ENCODE measurements around the gene GCN1.
A peak's percentile ranks its signal among the peaks of the same experiment; 100 is the strongest.

GCN1 gene

DNA sequence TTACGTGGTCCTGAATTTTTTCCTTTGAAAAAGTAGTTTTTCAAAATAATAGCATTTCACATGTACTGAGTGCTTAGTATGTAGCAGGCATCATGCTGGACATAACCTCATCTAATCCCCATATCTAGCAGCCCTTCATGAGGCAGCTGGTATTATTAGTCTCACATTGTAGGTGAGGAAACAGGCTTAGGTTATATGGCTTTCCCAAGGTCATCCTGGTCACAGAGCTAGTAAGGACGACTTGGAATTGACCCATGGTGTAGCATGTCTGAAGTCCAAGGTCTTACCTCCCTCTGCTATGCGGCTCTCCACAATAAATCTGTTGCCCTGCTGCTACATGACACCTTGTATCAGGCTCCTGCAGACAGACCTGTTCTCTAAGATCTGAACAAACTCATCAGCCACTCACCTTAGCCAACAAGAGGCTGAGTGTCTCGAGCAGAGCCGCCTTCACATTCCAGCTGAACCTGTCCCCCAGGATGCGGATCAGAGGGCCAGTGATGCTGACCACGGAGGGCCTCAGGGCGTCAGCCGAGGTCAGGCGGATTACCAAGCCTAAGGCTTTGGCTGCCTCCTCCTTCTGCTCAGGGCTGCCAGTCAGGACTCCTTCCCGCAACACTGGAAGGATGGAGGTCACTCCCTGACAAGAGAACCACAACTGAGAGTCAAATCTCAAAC lies 58.3 kb downstream of the GCN1 start:
- no peak for DNase-seq

DNA sequence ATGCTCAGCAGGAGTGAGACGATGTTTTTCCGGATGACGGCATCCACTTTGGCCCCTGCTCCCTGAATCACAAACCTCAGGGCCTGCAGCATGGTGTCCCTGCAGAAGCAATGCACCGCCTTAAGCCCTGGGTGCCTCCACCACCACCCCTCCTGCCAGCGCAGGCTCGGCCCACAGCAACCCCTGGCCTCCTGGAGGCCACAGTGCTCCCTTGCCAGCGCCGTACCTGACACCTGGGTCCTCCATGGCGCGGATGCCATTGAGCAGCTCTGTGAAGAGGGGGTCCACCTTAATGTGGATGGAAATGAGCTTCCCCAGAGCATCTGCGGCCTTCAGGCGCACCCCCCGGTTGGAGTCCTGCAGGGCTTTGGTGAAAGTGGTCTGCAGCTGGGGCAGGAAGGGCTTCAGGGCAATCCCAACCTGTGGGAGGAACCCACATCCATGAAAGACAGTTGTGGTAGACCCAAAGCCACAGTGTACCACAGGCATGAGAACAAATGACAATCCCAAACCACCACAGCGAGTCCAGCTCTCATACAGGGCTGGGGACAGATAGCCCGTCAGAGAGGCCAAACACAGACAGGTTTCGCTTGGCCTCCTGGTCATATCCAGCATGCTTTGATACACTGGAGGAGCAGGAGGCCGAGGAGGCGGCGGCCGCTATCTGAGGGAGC lies 60.1 kb downstream of the GCN1 start:
- no peak for DNase-seq

DNA sequence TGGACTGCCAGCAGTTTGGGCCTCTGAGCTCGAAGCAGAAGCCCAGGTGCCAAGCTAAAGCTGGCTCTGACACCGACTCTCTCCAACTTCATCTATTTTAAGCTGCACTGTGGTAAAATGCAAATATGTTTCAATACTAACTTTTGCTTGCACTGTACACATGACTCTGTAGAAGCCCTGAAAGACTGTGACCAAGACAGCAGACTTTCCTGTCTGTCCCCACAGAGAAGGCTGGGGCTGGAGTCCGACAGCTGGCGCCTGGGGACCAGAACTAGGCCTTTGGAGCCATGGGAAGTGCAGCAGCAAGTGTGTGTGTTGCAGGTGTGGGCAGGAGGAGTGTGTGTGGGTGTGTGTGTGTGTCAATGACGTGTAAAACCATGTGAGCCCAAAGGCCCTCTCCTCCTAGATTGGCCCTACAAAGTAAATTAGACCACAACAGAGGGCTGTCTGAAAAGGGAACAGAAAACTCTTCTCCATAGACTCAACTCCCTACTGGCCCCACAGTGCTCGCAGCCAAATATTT lies 61.6 kb downstream of the GCN1 start:
- DNase-seq, result no peak

DNA sequence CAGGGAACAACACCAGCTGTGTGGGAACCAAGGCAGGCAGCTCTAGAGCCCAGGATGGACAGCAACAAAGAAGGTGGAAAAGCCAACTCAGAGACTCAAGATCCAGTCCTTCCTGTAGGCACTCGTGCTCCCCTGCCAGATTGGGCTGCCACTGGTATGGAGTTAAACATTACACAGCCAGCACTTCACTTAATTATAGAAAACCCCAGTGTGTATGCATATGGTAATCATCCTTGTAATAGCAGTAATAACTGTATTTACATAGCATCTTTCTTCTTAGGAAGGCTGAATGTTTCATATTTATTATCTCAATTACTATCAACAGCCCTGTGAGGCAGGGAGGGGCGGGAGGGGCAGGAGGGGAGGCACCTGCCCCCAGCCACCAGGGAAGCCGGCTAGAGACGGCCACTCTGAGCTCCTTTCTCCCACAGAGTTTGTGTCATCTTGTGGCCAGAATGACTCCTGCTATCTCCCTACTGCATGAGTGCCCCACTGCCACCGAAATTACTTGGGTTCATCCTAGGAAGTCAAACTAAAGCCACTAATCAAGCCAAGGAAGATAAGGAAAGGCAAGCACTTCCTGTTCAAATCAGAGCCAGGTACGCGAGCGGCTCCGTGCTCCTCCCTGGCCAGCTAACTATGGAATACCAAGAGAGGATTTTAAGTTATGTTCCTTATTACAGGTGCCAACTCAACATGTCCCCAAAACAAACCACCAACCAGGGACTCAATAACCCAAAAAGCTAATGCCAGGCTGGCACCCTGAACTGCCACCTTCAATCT lies 62.3 kb downstream of the GCN1 start:
- DNase-seq, result no peak

DNA sequence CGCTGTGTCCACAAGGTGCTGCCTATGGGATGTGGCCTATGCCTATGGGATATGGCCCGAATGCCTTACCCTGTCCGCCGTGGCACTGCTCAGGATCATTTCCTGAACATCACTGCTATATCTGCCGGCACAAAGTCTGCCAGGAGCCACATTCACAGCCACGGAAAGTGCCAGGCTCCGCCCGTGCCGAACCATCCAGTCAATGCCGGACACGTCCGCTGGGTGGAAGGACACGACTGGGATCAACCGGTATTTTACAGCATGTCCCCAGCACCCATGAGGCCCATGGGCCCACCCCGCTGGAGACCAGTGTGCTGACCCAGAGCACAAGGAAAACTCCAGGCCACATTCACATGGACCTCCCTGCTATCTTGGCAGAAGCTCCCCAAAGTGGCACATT lies 63.4 kb downstream of the GCN1 start:
- no peak for DNase-seq

DNA sequence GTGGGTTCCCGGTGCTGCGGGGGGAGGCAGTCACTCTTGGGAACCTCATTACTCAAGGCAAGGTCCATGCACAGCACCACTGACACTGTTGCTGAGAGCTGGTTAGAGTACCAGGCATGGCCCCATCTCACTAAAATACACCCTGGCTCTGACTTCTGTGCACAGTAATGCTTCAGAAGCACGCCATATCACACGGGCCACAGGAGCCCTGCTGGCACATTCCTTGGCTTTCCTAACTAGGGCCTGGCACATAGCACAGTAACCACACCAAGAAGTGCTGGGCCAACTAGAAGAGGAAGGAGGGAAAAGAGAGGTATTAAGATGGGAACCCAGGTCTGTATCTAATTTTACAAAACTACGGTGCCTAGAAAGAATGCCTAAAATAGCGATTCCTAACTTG lies 64.5 kb downstream of the GCN1 start:
- DNase-seq, result no peak

DNA sequence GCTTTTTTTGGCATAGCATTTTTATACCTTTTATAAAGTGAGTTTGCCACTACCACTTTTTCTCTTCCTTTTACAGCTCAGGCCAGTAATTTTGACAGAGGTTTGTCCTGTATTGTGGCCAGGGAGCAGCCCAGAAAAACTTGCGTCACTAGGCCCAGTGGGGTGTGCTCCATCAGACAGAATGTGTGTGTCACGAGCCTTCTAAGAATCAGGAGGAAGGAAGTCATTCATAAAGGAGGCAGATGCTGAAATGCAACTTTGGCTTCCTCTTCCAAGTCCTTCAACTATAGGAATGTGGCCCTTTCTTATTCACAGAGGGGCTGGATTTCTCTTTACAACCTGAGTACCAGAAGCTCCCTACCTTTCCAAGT lies 67.9 kb downstream of the GCN1 start:
- no peak for DNase-seq

DNA sequence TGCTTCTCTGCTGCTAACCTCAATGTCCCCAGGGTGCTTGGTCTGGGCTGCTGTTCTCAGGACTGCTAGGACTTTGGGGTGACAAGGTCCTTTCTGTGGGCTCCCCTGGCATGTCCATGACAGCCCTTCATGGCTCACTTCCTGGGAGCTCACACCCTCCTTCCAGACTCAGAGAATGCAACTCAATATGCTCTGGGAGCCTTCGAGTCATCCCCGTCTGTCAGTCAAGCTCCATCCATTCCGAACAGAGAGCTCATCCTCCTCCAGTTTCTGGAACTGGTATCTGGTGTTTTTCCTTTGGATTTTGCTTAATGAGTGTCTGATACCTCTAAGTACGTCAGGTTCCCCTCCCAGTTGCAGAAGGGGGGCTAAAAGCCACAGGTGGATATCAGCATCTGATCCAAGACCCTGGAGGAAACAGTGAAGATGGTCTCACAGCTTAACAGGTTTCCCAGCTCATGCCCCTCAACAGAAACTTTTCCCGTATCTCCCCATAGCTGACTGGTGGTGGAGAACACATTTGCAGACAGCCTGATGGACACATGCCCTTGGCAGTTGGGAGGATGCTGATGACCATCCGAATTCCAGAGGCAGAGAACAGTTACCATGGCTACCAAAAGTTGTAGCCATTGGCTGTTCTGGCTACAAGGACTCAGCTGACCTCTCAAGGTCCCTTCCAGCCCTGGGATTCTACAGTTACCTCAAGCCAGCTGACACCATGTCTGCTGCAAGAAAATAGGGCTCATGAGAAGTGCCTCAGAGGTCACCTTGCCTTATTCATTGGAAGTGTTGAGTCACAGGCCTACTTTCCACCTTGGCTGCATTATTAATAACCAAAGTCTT lies 68.5 kb downstream of the GCN1 start:
- DNase-seq, result no peak

DNA sequence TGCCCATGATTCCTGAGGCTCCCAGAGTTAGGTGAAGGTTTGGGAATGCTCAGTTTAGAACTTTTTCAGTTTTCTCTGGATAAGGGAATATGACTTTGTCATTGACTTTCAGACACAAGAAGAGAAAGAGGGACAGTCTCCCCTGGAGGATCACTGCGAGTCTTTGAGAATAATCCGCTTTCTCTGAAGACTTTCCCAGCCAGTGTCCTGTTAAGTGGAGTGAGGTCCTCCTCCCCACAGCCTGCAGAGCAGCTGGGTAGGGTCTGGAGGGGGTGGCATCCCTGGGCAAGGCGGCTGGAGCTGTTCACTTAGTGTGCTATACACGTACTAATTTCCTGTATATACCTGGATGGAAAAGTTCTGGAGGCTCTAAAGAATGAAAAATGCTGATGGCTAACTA lies 69.5 kb downstream of the GCN1 start:
- no peak for DNase-seq

DNA sequence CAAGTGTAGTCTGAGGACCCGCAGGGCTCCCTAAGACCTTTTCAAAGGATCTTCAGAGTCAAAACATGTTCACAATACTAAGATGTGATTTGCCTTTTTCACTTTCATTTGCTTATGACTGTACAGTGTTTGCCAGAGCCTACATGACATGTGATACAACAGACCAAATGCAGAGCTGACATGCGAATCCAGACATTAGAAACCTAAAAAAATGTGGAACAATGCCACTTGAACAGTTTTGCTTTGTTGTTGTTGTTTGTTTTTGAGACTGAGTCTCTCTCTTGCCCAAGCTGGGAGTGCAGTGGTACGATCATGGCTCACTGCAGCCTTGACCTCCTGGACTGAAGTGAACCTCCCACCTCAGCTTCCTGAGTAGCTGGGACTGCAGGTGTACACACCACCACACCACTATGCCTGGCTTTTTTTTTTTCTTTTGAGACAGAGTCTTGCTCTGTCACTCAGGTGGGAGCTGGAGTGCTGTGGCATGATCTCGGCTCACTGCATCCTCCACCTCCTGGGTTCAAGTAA lies 72.7 kb downstream of the GCN1 start:
- no peak for DNase-seq

DNA sequence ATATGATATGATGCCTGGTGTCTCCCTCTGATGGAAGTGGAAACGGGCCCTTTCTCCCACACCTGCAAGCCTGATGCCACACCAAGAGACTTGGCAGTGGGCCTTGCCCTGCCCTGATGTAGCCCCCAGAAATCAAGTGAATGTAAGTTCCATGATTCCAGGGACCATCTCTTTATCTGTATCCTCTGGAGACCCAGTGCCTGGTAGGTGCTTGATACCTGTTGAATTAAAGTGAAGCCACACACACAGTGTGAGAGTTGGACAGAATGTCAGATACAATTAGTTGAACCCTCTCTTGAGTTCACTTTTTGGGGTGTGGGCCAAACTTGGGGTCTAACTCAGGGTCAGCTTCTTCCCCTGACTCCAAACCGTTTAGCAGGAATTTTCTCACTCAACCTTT lies 73.2 kb downstream of the GCN1 start:
- DNase-seq, result no peak

DNA sequence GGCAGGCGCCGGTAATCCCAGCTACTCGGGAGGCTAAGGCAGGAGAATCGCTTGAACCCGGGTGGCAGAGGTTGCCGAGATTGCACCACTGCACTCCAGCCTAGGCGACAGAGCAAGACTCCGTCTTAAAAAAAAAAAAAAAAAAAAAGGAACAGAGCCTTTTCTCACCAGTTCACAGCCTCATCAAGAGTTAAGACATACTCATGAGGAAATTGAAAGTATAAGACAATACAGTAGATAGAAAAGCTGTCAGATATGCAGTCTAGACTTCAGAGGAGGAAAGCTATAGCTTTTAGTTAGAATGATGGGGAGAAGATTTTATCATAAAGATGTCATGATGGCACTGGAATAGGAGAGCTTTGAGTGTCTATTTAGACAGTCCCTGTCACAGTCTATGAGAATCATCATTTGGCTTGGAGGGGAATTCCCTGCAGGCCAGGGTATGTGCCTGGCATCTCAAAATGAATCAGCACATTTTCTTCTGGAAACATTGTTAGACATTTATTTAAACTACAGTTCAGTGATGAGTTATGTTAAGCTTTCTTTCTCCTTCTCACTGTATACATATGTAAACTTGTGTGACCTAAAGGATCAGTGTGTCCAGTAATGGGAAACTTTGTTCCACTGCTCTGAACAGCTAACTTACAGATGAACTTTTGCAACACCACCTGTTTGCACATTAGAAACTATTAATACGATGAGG lies 75.1 kb downstream of the GCN1 start:
- no peak for DNase-seq

DNA sequence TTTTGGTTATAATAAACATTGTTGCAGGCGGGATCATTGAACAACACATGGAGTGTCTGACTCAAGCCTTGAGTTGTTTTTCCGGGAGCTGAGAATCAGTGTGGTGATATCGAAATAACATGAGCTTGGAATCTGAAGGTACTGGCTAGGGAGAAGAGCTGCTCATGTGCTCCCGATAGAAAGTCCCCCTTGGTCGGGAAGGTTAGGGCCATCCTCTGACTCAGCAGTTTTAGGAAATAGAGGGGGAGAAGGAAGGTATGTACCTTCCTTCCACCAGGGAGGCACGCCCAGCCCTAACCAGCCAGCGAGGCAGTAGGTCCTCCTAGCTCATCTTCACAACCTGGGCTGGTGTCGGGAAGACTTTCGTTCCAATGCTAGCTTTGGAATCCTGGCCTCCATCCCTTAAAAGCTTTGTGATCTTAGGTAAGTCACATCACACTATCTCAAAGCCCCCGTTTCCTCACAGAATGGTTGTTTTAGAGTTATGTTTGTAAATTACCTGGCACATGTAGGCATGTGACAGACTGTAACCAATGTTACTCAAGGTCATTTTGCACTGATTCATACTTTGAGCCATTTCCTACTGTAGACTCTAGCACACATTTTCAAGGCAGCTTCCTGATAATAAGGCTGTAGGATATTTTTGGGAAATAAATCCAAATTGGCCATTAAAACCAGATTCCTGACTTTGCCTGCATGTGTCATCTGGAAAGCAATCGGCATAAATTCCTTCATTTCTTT lies 76.0 kb downstream of the GCN1 start:
- DNase-seq, result no peak

DNA sequence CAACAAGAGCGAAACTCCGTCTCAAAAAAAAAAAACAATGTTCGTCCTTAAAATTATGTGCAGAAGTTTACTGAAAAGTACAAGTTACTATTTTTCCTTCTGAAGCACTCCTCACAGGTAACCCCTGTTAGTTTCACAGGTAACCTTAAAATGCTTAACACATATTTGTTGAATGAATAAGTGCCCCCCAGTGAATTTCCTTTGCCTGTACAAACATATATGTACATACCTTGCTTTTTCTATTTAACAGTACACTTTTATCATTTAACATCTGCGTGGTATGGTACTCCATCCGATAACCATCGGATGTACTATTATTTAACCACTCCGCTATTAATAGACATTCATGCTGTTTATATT lies 76.6 kb downstream of the GCN1 start:
- no peak for DNase-seq

DNA sequence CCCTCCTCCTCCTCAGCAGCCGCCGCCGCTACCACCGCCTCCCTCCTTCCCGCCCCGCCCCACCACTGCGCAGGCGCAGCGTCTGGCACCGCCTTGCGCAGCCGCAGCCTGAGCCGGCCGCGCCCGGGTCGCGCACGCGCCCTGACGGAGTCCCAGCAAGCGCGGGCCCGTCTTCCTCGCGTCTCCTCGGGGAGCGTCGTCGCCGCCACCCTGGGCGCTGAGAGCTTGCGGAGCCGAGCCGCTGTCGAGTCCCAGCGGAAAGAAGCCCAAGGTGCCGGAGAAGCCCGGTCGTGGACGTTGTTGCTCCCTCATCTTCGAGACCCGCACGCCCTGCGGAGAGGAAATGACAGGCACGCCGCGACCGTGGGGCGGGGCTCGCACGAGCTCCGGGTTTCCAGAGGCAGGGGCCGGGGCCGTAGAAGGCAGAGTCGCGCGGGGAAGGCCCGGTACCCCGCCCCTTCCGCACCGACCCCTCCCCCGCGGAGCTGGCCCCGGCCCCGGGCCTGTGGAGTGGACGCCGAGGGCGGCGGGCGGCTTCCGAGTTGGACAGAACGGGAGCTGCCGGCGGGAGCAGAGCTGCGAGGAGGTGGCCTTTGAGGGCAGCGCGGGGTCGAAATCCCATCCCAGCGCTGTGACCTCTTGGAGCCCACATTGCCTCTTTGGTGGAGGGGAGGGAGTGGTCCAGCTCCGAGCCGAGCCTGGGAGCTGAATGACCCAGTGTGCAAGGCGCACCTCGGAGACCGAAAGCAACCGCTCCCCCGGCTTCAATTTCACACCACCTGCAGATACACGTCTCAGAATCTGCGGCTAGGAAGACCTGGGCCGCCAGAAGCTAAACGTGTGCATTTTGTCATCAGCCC lies 77.5 kb downstream of the GCN1 start:
- peak; percentile 94 to 97 (median 95) for DNase-seq

DNA sequence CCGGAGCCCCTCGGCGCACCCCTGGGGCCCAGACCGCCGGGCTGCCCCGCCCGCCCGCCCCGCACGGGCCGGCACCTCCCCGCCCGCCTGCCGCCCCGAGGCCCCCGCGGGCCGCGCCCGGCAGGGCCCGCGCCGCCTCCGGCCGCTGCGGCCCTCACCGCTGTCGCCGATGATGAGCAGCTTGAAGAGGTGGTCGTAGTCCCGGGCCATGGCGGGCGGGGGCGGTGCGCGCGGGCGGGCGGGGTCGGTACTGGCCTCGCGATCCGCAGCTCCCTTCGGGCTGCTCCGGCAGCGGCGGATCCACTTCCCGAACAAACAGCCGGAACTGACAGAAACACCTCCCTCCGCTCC lies 78.1 kb downstream of the GCN1 start, which contains the start of gene RAB35:
Gene RAB35 (minus strand): TSS at position 313 of the 351 bp plus-strand sequence. CDS start 103 bp downstream, at position 210.
- no peak for DNase-seq

DNA sequence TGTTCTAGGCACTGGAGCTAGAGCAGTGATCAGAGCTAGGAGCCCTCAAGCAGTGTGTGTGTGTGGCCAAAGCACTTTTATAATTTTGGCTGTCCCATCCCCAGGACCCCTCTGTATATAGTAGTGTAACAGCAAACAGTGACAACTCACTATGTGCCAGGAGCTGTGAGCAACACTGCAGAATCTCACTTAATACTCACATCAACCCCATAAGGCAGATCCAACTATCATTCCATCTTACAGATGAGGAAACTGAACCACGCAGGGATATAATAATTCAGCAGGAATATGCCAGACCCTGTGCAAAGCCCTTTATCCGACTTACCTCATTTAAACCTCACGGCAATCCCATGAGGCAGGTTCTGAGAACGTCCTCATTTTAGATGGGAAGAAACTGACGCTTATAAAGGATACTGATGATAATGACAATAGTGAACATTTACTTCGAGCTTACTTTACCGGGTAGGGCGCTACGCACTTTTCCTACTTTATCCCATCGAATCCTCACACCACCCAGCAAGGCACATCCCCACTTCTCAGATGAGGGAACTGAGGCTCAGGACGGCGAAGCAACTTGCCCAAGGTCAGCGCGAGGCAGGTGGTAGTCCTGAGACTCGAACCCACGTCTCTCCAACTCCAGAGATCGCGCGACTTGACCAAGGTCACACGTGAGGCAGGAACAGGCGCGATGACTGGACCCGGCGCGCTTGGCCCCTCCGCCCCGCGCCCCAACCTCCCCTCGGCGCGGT lies 78.6 kb downstream of the GCN1 start:
- no peak for DNase-seq

DNA sequence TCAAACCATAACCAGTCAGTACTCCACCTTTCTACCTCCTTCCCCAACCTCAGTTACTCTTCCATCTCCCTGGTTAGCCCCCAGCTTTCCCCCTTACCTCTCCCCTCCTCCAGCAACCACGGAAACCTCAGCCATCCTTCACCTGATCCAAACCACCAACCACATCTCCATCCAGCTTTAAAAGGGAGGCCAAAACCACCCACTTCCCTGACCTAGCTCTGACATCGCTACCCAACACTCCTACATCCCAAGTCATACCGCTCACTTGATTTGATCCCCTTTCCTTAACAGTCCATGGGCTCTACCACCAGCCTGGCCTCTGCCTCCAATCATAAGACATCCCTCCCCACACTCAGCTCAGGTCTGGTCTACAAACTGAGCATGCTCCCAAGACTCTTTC lies 79.4 kb downstream of the GCN1 start:
- DNase-seq, result no peak
